H1 (cell line): ENCODE results near the gene RGS3. TPM values are rescaled to one million over a fixed set of nuclear protein-coding genes. Genes with fewer than 3 reads are reported as not detected.

Experiments
- CTCF ChIA-PET: fragments of 300-600 bp; sonication (Branson Sonifier 250); formaldehyde crosslinking; loops from one replicate; lab custom pipeline; 2021; ENCODE audit not compliant: partially characterized antibody; lab: Charles Lee
- POLR2A ChIA-PET: fragments of 300-600 bp; sonication (Branson Sonifier 250); formaldehyde crosslinking; loops from one replicate; lab custom pipeline; 2021; ENCODE audit warnings: inconsistent platforms; ENCODE audit not compliant: partially characterized antibody; lab: Charles Lee
- DNase-seq, 2 experiments: peaks; one replicate each; pipeline versions ENCODE4 v3.0.0 to v3.0.0-alpha.2; 2010 to 2022; ENCODE audit warnings: low spot score in 2 of 2, low read depth in 1 of 2, mixed read lengths in 1 of 2
- FAIRE-seq: peaks from 2 replicates; lab custom pipeline; 2011; peaks lifted over from hg19 to GRCh38; lab: Jason Lieb, UNC
- H2AFZ ChIP-seq: 2 replicates; pipeline ENCODE4 v1.8.1; 2012; ENCODE audit warnings: low read length, inconsistent platforms
- H2AK5ac ChIP-seq: 2 replicates; pipeline ENCODE4 v1.6.1; 2013; ENCODE audit warnings: low read depth, low read length
- H2BK120ac ChIP-seq: replicated peaks from 2 replicates; pipeline ENCODE3; 2013; ENCODE audit warnings: low read depth, low read length, inconsistent platforms
- H2BK12ac ChIP-seq: 2 replicates; pipeline ENCODE4 v1.6.1; 2013; ENCODE audit warnings: low read depth, low read length
- H2BK15ac ChIP-seq: 2 replicates; pipeline ENCODE4 v1.6.1; 2013; ENCODE audit warnings: low read length
- H2BK20ac ChIP-seq: 2 replicates; pipeline ENCODE4 v1.6.1; 2013; ENCODE audit warnings: low read length
- H2BK5ac ChIP-seq: 2 replicates; pipeline ENCODE4 v1.6.1; 2013; ENCODE audit warnings: low read depth, low read length
- H3K14ac ChIP-seq: 2 replicates; pipeline ENCODE4 v1.6.1; 2013; ENCODE audit warnings: inconsistent platforms; ENCODE audit not compliant: insufficient read length
- H3K18ac ChIP-seq: 2 replicates; pipeline ENCODE4 v1.6.1; 2013; ENCODE audit warnings: low read length; ENCODE audit errors: extremely low read depth
- H3K23ac ChIP-seq: 2 replicates; pipeline ENCODE4 v1.6.1; 2013; ENCODE audit warnings: inconsistent platforms; ENCODE audit not compliant: insufficient read length
- H3K23me2 ChIP-seq: 2 replicates; pipeline ENCODE4 v1.6.1; 2013; ENCODE audit warnings: low read depth, low read length
- H3K27ac ChIP-seq: 2 replicates; pipeline ENCODE4 v1.6.1; 2011; ENCODE audit warnings: low read depth, low read length, inconsistent platforms
- H3K27me3 ChIP-seq, 4 experiments: replicated peaks in 1 of 4; 1 replicate in 1 of 4; 2 replicates in 3 of 4; pipeline versions ENCODE4 v1.6.1 to v1.8.1; 2011 to 2013; ENCODE audit warnings: low read length in 3 of 4, mild to moderate bottlenecking in 3 of 4, inconsistent platforms in 2 of 4, mixed read lengths in 2 of 4, moderate library complexity in 1 of 4; ENCODE audit not compliant: control insufficient read depth in 3 of 4, insufficient read depth in 3 of 4; ENCODE audit errors: extremely low read depth in 1 of 4
- H3K36me3 ChIP-seq, 4 experiments: 2 replicates each; pipeline versions ENCODE4 v1.6.1 to v1.8.1; 2011 to 2013; ENCODE audit warnings: mild to moderate bottlenecking in 4 of 4, low read length in 3 of 4, moderate library complexity in 2 of 4, control low read depth in 1 of 4, inconsistent platforms in 1 of 4; ENCODE audit not compliant: insufficient read depth in 4 of 4, control insufficient read depth in 2 of 4
- H3K4ac ChIP-seq: replicated peaks from 2 replicates; pipeline ENCODE3; 2013; ENCODE audit warnings: low read length, low read depth, mixed read lengths, inconsistent platforms; ENCODE audit not compliant: insufficient read length
- H3K4me1 ChIP-seq, 4 experiments: replicated peaks in 1 of 4; 1 replicate in 1 of 4; 2 replicates in 3 of 4; pipeline versions ENCODE4 v1.6.1 to v1.8.1; 2011 to 2013; ENCODE audit warnings: low read length in 3 of 4, inconsistent platforms in 2 of 4, mixed read lengths in 1 of 4; ENCODE audit not compliant: insufficient read depth in 4 of 4, control insufficient read depth in 3 of 4
- H3K4me2 ChIP-seq, 2 experiments: 2 replicates each; pipeline versions ENCODE4 v1.6.1 to v1.8.1; 2011 to 2013; ENCODE audit warnings: low read depth in 2 of 2, low read length in 2 of 2, control low read depth in 1 of 2, inconsistent platforms in 1 of 2, mild to moderate bottlenecking in 1 of 2; ENCODE audit not compliant: insufficient read depth in 1 of 2
- H3K4me3 ChIP-seq, 4 experiments: fragments of 200-600, 300-600 bp in 1 of 4; sonication (generic), shearing (Covaris generic), sonication (Bioruptor Twin) in 1 of 4; 2 replicates each; pipeline versions ENCODE4 v1.5.1 to v1.8.1; 2011 to 2016; ENCODE audit warnings: low read length in 4 of 4, low read depth in 3 of 4, control low read depth in 2 of 4, inconsistent platforms in 2 of 4, mild to moderate bottlenecking in 2 of 4, mixed read lengths in 1 of 4, moderate library complexity in 1 of 4; ENCODE audit not compliant: insufficient read depth in 2 of 4; ENCODE audit errors: extremely low read depth in 1 of 4
- H3K56ac ChIP-seq: replicated peaks from 2 replicates; pipeline ENCODE3; 2013; ENCODE audit warnings: low read depth, mild to moderate bottlenecking, mixed read lengths, low read length, inconsistent platforms; ENCODE audit not compliant: insufficient read length
- H3K79me1 ChIP-seq: 2 replicates; pipeline ENCODE4 v1.6.1; 2013; ENCODE audit warnings: low read depth, low read length, control low read depth
- H3K79me2 ChIP-seq, 2 experiments: 2 replicates each; pipeline versions ENCODE4 v1.6.1 to v1.8.1; 2012 to 2013; ENCODE audit warnings: low read length in 2 of 2, mild to moderate bottlenecking in 2 of 2, inconsistent platforms in 1 of 2; ENCODE audit not compliant: insufficient read depth in 2 of 2, control insufficient read depth in 1 of 2
- H3K9ac ChIP-seq, 4 experiments: replicated peaks in 1 of 4; 1 replicate in 1 of 4; 2 replicates in 3 of 4; pipeline versions ENCODE4 v1.6.1 to v1.8.1; 2011 to 2013; ENCODE audit warnings: low read depth in 3 of 4, low read length in 3 of 4, control low read depth in 2 of 4, mild to moderate bottlenecking in 2 of 4, moderate library complexity in 2 of 4, inconsistent platforms in 1 of 4; ENCODE audit errors: extremely low read depth in 1 of 4
- H3K9me3 ChIP-seq, 2 experiments: 2 replicates each; pipeline versions ENCODE4 v1.6.1 to v1.8.1; 2012 to 2013; ENCODE audit warnings: mild to moderate bottlenecking in 2 of 2, moderate library complexity in 2 of 2, control low read depth in 1 of 2, inconsistent platforms in 1 of 2, low read depth in 1 of 2, low read length in 1 of 2, mixed read lengths in 1 of 2; ENCODE audit not compliant: insufficient read depth in 2 of 2
- H4K20me1 ChIP-seq, 2 experiments: replicated peaks in 1 of 2; 2 replicates each; pipeline versions ENCODE3 to v1.8.1; 2011 to 2013; ENCODE audit warnings: inconsistent platforms in 2 of 2, low read length in 2 of 2, mild to moderate bottlenecking in 1 of 2; ENCODE audit not compliant: insufficient read depth in 2 of 2, control insufficient read depth in 1 of 2
- H4K5ac ChIP-seq: 2 replicates; pipeline ENCODE4 v1.6.1; 2013; ENCODE audit warnings: low read length, low read depth, mixed read lengths, inconsistent platforms; ENCODE audit not compliant: insufficient read length
- H4K8ac ChIP-seq: 2 replicates; pipeline ENCODE4 v1.8.0; 2013; ENCODE audit warnings: mild to moderate bottlenecking, moderate library complexity, low read length, inconsistent platforms; ENCODE audit not compliant: insufficient read depth; ENCODE audit errors: extremely low read depth
- H4K91ac ChIP-seq: replicated peaks from 2 replicates; pipeline ENCODE3; 2013; ENCODE audit warnings: low read length, mixed read lengths, inconsistent platforms; ENCODE audit not compliant: insufficient read length
- ATF2 ChIP-seq: IDR thresholded peaks from 2 replicates; pipeline ENCODE4 v1.6.1; 2012; ENCODE audit warnings: low read length, inconsistent platforms
- BRCA1 ChIP-seq: IDR thresholded peaks from 2 replicates; pipeline ENCODE4 v1.6.1; 2012; ENCODE audit warnings: low read depth, low read length, improper control_type of control experiment
- CBX5 ChIP-seq: fragments of 300-800, 300-1000 bp; sonication (generic); IDR thresholded peaks from 2 replicates; pipeline ENCODE4 v1.7.1; 2016; ENCODE audit warnings: antibody characterized with exemption, low read length, low read depth
- CHD1 ChIP-seq: IDR thresholded peaks from 2 replicates; pipeline ENCODE4 v1.6.1; 2012; ENCODE audit warnings: low read depth, low read length, improper control_type of control experiment
- FOSL1 ChIP-seq: IDR thresholded peaks from 2 replicates; pipeline ENCODE4 v1.6.1; 2011; ENCODE audit warnings: mild to moderate bottlenecking, low read depth, low read length, moderate library complexity; ENCODE audit not compliant: insufficient read depth
- JUN ChIP-seq: IDR thresholded peaks from 2 replicates; pipeline ENCODE4 v1.6.1; 2011; ENCODE audit warnings: low read depth, mild to moderate bottlenecking, improper control_type of control experiment, low read length
- NRF1 ChIP-seq: IDR thresholded peaks from 2 replicates; pipeline ENCODE4 v1.6.1; 2011; ENCODE audit warnings: mild to moderate bottlenecking, low read depth, low read length, improper control_type of control experiment
- POU5F1 ChIP-seq: IDR thresholded peaks from 2 replicates; pipeline ENCODE4 v1.6.1; 2011; ENCODE audit warnings: low read depth, mild to moderate bottlenecking, low read length, moderate library complexity
- RAD21 ChIP-seq, 2 experiments: IDR thresholded peaks in 1 of 2; conservative IDR thresholded peaks in 1 of 2; 2 replicates each; pipeline ENCODE4 v1.6.1; 2011; ENCODE audit warnings: low read depth in 2 of 2, low read length in 2 of 2, improper control_type of control experiment in 1 of 2, inconsistent platforms in 1 of 2, mild to moderate bottlenecking in 1 of 2, moderate library complexity in 1 of 2
- RXRA ChIP-seq: IDR thresholded peaks from 2 replicates; pipeline ENCODE4 v1.6.1; 2011; ENCODE audit warnings: low read depth, mild to moderate bottlenecking, low read length, moderate library complexity; ENCODE audit not compliant: insufficient read depth
- TCF12 ChIP-seq: IDR thresholded peaks from 2 replicates; pipeline ENCODE4 v1.6.1; 2011; ENCODE audit warnings: low read depth, mild to moderate bottlenecking, low read length
- YY1 ChIP-seq: IDR thresholded peaks from 2 replicates; pipeline ENCODE4 v1.6.1; 2011; ENCODE audit warnings: low read depth, mild to moderate bottlenecking, low read length
- WGBS, 2 experiments: shearing (Covaris generic) in 1 of 2; methylation state at CpG; one replicate each; pipeline versions ENCODE4 v1.1.6 to v1.1.7; 2013 to 2015; ENCODE audit warnings: low lambda C conversion rate in 2 of 2, mixed read lengths in 2 of 2, inconsistent platforms in 1 of 2, low coverage in 1 of 2, missing lambda C conversion rate in 1 of 2; ENCODE audit not compliant: insufficient replicate concordance in 2 of 2, insufficient coverage in 1 of 2, insufficient read length in 1 of 2; ENCODE audit errors: extremely low coverage in 1 of 2, missing lambda C conversion rate in 1 of 2; 5-methylcytosine and 5-hydroxymethylcytosine counted together
- polyA plus RNA-seq, 7 experiments: library from polyadenylated mRNA; depleted of rRNA in 3 of 7; stranded (reverse) in 5 of 7; unstranded in 2 of 7; fragments of >200 nt in 5 of 7; fragments of 200-250 nt in 2 of 7; gene quantifications; 1 replicate in 5 of 7; 2 replicates in 1 of 7; 4 replicates in 1 of 7; pipeline versions ENCODE4 v1.2.1 to v1.2.3, GENCODE V29; 2011 to 2013; ENCODE audit warnings: missing spikeins in 2 of 7, mixed read lengths in 2 of 7
- total RNA-seq: library from RNA; stranded (reverse); fragmentation: NEBNext Ultra II Directional; extraction: Animal tissue kit (Norgen Biotek cat#: 25700); gene quantifications from 2 replicates; pipeline ENCODE4 v1.2.1, GENCODE V29; 2021

The RGS3 gene
- total and polyA plus RNA-seq, 2 of the 8 experiments (the other 6 are each of a cell fraction or from before 2014, with no cell fraction given): 12.6 to 18.2 TPM

DNA sequence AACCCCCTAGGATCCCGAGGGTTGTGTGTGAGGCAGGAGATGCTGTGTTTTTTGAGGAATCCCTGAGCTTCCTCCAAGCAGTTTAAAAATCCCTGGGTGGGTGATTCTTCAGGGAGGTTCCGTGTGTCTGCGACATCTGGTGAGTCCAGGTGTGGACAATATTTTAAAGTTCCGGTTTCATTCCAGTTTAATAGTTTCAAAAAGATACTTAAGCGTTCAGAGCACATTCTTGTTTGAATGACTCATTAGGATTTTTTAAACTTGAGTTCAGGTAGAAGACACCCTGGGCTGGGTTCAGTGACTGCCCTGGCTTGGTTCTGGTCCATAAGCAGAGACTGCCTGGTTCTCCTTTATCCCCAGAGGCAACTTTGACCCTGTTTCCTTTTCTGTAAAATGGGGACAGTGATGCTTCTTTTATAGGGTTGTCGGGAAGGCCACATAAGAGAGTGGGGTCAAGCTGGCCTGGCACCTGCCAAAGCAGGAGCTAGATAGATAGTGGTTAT, 119.2 kb downstream of the RGS3 start:
- no peak overlapping the region for H2BK20ac ChIP-seq
- no peak overlapping the region for H3K27ac ChIP-seq
- no peak overlapping the region for H3K9ac ChIP-seq
- H3K14ac ChIP-seq: no peak overlapping the region
- FAIRE-seq (no peak), DNase-seq (no peak)
- H2AFZ ChIP-seq: no peak overlapping the region
- H2BK12ac ChIP-seq: no peak overlapping the region
- no peak overlapping the region for H4K91ac ChIP-seq
- no peak overlapping the region for H4K5ac ChIP-seq
- H3K4me1 ChIP-seq: no peaks in the 10 kb centered on the region; a peak in 1 of 7 replicates
- no peak overlapping the region for H3K18ac ChIP-seq
- H3K56ac ChIP-seq: no peak overlapping the region
- no peak overlapping the region for H3K4me3 ChIP-seq
- WGBS, 2 experiments: 98% methylated on average over 6 of the region's 6 CpGs; no CpG with 5 or more reads in 1 of the 2 experiments
- H3K36me3 ChIP-seq: peaks cover 0 to 4% (median 0%) of the 10 kb centered on the region in 4 experiments; a peak in 2 of 8 replicates
- no peaks in the 10 kb centered on the region for H4K20me1 ChIP-seq
- H2AK5ac ChIP-seq: no peak overlapping the region
- no peaks in the 10 kb centered on the region for H3K27me3 ChIP-seq
- H3K79me1 ChIP-seq: no peaks in the 10 kb centered on the region
- no peak overlapping the region for H3K4ac ChIP-seq
- H3K79me2 ChIP-seq: no peaks in the 10 kb centered on the region
- H2BK5ac ChIP-seq: no peak overlapping the region
- H3K4me2 ChIP-seq: no peak overlapping the region
- H3K23me2 ChIP-seq: no peaks in the 10 kb centered on the region; the same call in 1 of the 2 replicates
- H2BK120ac ChIP-seq: no peak overlapping the region
- CTCF ChIA-PET: interaction anchor here (1.0 to 28.3 kb wide), 15 partner anchors 9 to 308 kb away, joined by 3 to 1065 read pairs (median 5); partner anchors contain the start of gene CDC26
- POLR2A ChIA-PET: interaction anchor here (0.9 to 2.0 kb wide), 4 partner anchors 10 to 87 kb away, joined by 3 to 7 read pairs (median 3); no protein-coding TSS in a partner anchor
- H2BK15ac ChIP-seq: no peak overlapping the region
- no peak overlapping the region for H4K8ac ChIP-seq
- H3K23ac ChIP-seq: no peak overlapping the region
- H3K9me3 ChIP-seq: no peaks in the 10 kb centered on the region
- no peak for TF ChIP-seq NRF1
- TF ChIP-seq JUN: no peak
- TF ChIP-seq RAD21 (IDR thresholded peaks at IDR 0.05 in 1 of 2, conservative IDR thresholded peaks at IDR 0.05 in 1 of 2; ENCODE audit: low read depth in 2 of 2, low read length in 2 of 2): no peak
- no peak for TF ChIP-seq ATF2
- no peak for TF ChIP-seq CBX5
- TF ChIP-seq POU5F1: no peak
- no peak for TF ChIP-seq BRCA1
- TF ChIP-seq CHD1: no peak
- no peak for TF ChIP-seq FOSL1
- no peak for TF ChIP-seq RXRA
- no peak for TF ChIP-seq YY1
- no peak for TF ChIP-seq TCF12
